NCI-H2107 treated with DMSO at 0.1 percent for 48 hours (cell line): ENCODE results near the gene FXN.
"Not testable (repeated sequence)": the region's sequence is repeated elsewhere in the genome, so short reads cannot be mapped to it uniquely, and the experiment has no call there.

ENCODE experiments used
- DNase-seq: peaks from one replicate; lab custom pipeline; 2025; ENCODE audit not compliant: unreplicated experiment; lab: John Stamatoyannopoulos, UW

The FXN gene

GRCh38 chr9:69065660-69066059 is 30.1 kb downstream of the FXN start:
- no peak for DNase-seq

- DNase-seq = no peak
Observed at GRCh38 chr9:69066955-69067354, 31.4 kb downstream of the FXN start.

- DNase-seq = no peak
Observed at GRCh38 chr9:69070201-69070600, 34.6 kb downstream of the FXN start.

- DNase-seq = no peak
Observed at GRCh38 chr9:69071059-69071458, 35.5 kb downstream of the FXN start.

- no peak for DNase-seq
Observed at GRCh38 chr9:69073103-69073502, 37.6 kb downstream of the FXN start.

GRCh38 chr9:69074801-69075200 is 39.2 kb downstream of the FXN start:
- no peak for DNase-seq

- DNase-seq = no peak
Observed at GRCh38 chr9:69076550-69076949, 41.0 kb downstream of the FXN start.

GRCh38 chr9:69078069-69078468 is 42.5 kb downstream of the FXN start:
- no peak for DNase-seq

- DNase-seq = no peak
Observed at GRCh38 chr9:69078581-69078980, 43.0 kb downstream of the FXN start.

GRCh38 chr9:69079186-69079585 is 43.6 kb downstream of the FXN start:
- DNase-seq = no peak

- no peak for DNase-seq
Observed at GRCh38 chr9:69081261-69081660, 45.7 kb downstream of the FXN start.

- DNase-seq = no peak
Observed at GRCh38 chr9:69083321-69083720, 47.8 kb downstream of the FXN start.

- DNase-seq = no peak
Observed at GRCh38 chr9:69085569-69086283, 50.2 kb downstream of the FXN start.

- DNase-seq = no peak
Observed at GRCh38 chr9:69086312-69086711, 50.8 kb downstream of the FXN start.

- no peak for DNase-seq
Observed at GRCh38 chr9:69086769-69087168, 51.2 kb downstream of the FXN start.

GRCh38 chr9:69089082-69089481 is 53.5 kb downstream of the FXN start:
- DNase-seq = no peak

GRCh38 chr9:69089491-69089890 is 53.9 kb downstream of the FXN start:
- DNase-seq = no peak

GRCh38 chr9:69090140-69090750 is 54.7 kb downstream of the FXN start:
- no peak for DNase-seq

- no peak for DNase-seq
Observed at GRCh38 chr9:69090946-69091345, 55.4 kb downstream of the FXN start.

- no peak for DNase-seq
Observed at GRCh38 chr9:69093471-69094103, 58.0 kb downstream of the FXN start.

- not testable (repeated sequence) for DNase-seq
Observed at GRCh38 chr9:69094361-69095135, 59.0 kb downstream of the FXN start.

GRCh38 chr9:69097064-69097463 is 61.5 kb downstream of the FXN start:
- no peak for DNase-seq
